ENCODE measurements around the gene RDH11. TPM values are rescaled to one million over a fixed set of nuclear protein-coding genes. Genes with fewer than 3 reads are reported as not detected.

RDH11 gene, protein sequence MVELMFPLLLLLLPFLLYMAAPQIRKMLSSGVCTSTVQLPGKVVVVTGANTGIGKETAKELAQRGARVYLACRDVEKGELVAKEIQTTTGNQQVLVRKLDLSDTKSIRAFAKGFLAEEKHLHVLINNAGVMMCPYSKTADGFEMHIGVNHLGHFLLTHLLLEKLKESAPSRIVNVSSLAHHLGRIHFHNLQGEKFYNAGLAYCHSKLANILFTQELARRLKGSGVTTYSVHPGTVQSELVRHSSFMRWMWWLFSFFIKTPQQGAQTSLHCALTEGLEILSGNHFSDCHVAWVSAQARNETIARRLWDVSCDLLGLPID
- total RNA-seq: 77.3 and 78.2 TPM in 2 replicates

DNA sequence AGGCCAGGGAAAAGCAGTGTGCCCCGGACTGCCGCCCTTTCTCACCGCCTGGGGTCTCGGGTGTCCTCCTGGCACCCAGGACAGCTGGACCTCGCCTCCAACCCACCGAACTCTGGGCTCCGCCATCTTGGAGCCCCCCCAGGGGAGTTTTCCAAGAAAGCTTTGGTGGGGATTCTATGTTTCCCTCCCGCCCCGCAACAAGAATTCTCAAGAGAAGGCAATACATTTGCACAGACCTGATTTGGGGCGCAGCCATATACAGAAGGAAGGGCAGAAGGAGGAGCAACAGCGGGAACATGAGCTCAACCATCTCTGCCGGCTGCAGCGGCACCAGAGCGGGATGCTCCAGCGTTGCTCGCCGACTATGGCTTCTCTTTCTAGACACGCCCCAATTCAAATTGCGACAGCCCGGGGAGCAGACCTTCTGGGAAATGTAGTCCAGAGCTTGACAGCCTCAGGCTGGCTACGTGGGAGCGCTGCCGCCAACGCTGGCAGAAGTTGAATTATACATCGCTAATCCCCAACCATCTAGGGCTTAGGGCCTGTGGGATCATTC lies at the start of gene RDH11:
RDH11 (minus strand) TSS at position 371 of the 556 bp plus-strand sequence; CDS start at position 310, 61 bp downstream.
- DNase-seq (ENCODE audit: low read depth): peak; percentile 79
- TF ChIP-seq, protein P1, sequence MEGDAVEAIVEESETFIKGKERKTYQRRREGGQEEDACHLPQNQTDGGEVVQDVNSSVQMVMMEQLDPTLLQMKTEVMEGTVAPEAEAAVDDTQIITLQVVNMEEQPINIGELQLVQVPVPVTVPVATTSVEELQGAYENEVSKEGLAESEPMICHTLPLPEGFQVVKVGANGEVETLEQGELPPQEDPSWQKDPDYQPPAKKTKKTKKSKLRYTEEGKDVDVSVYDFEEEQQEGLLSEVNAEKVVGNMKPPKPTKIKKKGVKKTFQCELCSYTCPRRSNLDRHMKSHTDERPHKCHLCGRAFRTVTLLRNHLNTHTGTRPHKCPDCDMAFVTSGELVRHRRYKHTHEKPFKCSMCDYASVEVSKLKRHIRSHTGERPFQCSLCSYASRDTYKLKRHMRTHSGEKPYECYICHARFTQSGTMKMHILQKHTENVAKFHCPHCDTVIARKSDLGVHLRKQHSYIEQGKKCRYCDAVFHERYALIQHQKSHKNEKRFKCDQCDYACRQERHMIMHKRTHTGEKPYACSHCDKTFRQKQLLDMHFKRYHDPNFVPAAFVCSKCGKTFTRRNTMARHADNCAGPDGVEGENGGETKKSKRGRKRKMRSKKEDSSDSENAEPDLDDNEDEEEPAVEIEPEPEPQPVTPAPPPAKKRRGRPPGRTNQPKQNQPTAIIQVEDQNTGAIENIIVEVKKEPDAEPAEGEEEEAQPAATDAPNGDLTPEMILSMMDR (IDR thresholded peaks at IDR 0.05; ENCODE audit: insufficient read depth, low read length, poor library complexity, severe bottlenecking): no peak
- H3K4me3 ChIP-seq (ENCODE audit: low read depth, low read length): peak within 1 kb of the TSS; percentile 95

DNA sequence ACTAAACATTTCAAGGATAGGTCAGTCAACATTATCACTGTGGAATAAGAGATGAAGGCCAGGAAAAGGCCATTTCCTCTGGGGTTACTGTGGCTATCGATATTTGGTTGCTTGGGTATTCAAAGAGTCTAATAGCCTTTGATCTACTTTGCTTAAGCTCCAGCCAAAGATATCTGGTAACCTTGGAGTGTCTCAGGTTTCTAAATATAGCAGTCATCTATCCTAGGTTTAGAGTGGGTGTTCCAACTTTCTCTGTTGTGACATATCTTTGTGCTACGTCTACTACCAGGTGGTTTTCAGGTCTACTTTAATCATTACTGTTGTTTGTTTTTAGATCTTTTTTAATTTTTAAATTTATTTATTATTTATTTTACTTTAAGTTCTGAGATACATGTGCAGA lies 48.5 kb upstream of the RDH11 start:
- TF ChIP-seq, protein P1 (IDR thresholded peaks at IDR 0.05; ENCODE audit: insufficient read depth, low read length, poor library complexity, severe bottlenecking): no peak
- Histone ChIP-seq H3K36me3 (ENCODE audit: control insufficient read depth, insufficient read depth, low read length) (peaks cover 1% of the 10 kb centered on the region), H3K4me3 (ENCODE audit: low read depth, low read length) (no peak overlapping the region), H3K27me3 (ENCODE audit: control insufficient read depth, insufficient read depth, low read length) (no peaks in the 10 kb centered on the region)
- DNase-seq (ENCODE audit: low read depth): no peak

More for the DNA sequence above, at the start of gene RDH11:
- peaks cover 4% of the 10 kb centered on the region for H3K36me3 ChIP-seq (ENCODE audit: control insufficient read depth, insufficient read depth, low read length)
- H3K27me3 ChIP-seq (ENCODE audit: control insufficient read depth, insufficient read depth, low read length): no peaks in the 10 kb centered on the region

DNA sequence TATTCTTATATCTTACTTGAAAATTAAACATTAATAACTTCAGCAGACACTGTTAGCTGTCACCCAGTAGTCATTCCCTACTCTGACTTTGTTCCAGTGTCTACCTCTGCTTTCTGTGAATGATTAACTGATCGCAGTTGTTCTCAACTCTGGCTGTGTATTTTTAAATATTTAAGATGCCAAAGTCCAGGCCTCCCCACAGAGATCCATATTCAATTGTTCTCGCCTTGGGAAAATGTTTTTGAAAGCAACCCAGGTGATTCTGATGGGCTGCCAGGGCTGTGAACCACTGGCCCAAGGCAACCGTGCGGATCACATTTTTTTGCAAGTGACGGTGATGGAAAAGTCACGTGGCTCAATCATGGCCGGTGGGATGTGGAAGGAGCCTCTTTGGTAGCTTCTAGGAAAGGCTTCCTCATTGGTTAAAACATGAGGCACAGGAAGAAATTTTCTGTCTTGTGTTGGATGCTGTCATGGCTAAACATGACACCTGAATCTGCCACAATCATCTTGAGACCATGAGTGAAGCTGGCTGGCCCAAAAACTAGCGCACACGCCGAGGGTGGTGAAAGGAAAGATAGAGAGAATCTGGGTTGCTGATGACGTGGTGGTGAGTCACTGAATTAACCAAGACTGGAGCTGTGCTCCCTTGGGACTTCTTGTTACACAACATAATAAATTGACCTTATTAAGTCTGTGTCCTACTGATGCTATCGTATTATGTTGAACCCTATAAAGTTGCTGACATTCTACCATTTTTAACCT lies 43.4 kb upstream of the RDH11 start:
- Histone ChIP-seq H3K36me3 (ENCODE audit: control insufficient read depth, insufficient read depth, low read length) (no peaks in the 10 kb centered on the region), H3K4me3 (ENCODE audit: low read depth, low read length) (no peak overlapping the region), H3K27me3 (ENCODE audit: control insufficient read depth, insufficient read depth, low read length) (no peaks in the 10 kb centered on the region)
- TF ChIP-seq, protein P1 (IDR thresholded peaks at IDR 0.05; ENCODE audit: insufficient read depth, low read length, poor library complexity, severe bottlenecking): no peak
- DNase-seq (ENCODE audit: low read depth): peak; percentile 59

DNA sequence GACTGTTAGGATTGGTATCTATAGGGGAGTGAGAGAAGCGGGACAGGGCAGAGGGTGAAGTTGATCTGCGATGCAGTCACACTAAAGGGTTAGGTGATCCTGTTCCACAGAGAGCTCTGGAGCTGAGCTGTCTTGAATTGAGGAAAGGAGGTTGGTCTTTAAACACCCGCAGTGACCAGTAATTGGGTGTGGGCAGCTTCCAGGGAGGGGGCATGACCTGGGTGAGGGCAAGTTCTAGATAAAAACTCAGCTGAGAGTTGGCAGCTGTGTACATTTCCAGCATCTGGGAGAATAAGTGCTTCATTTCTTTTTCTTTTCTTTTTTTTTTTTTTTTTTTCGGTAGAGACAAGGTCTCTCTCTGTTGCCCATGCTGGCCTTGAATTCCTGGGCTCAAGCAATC lies 41.2 kb upstream of the RDH11 start:
- Histone ChIP-seq H3K4me3 (ENCODE audit: low read depth, low read length) (no peak overlapping the region), H3K27me3 (ENCODE audit: control insufficient read depth, insufficient read depth, low read length) (no peaks in the 10 kb centered on the region), H3K36me3 (ENCODE audit: control insufficient read depth, insufficient read depth, low read length) (no peaks in the 10 kb centered on the region)
- no peak for DNase-seq (ENCODE audit: low read depth)
- TF ChIP-seq, protein P1 (IDR thresholded peaks at IDR 0.05; ENCODE audit: insufficient read depth, low read length, poor library complexity, severe bottlenecking): no peak

DNA sequence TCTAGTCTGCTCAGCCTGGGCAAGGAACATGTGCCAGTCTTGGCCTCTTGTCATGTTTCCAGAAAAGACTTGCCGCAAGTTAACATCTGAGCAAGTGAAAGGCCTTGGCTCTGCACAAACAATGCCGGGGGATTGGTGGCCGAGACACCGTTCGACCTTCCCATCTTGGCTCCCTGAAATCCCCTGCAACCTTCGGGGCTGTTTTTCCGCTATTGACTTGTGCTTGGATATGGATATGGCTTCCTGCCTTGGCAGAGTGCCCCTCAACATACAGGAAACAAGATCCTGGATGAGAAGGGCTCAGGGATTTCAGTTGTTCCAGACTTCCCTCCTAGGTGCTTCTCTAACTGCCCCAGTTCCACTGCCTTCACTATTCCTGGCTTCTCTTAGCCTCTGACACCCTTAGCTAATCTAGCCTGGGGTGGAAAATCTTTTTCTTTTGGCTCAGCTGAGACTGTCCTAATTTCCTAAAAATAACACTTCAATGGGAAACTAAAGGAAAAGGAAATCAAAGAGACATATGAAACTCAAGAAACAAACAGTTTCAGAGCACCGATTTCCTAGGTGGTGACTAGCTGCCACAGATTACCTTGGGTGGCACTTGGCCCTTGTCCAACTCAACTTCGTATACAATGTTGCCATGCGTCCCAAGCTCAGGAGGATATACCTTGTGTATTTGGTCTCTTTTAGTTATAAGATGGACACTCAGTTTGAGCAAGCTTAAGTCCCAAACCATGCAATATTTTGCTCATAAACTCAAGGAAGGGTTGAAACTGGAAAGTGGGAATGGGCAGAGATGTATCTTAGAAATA lies 40.0 kb upstream of the RDH11 start:
- Histone ChIP-seq H3K36me3 (ENCODE audit: control insufficient read depth, insufficient read depth, low read length) (no peaks in the 10 kb centered on the region), H3K27me3 (ENCODE audit: control insufficient read depth, insufficient read depth, low read length) (no peaks in the 10 kb centered on the region), H3K4me3 (ENCODE audit: low read depth, low read length) (no peak overlapping the region)
- TF ChIP-seq, protein P1 (IDR thresholded peaks at IDR 0.05; ENCODE audit: insufficient read depth, low read length, poor library complexity, severe bottlenecking): no peak
- DNase-seq (ENCODE audit: low read depth): no peak

All from kidney epithelial cell (primary cell).